ENCODE results near the gene NCK2. TPM values are rescaled to one million over a fixed set of nuclear protein-coding genes. Genes with fewer than 3 reads are reported as not detected.

The NCK2 gene
- total and polyA plus RNA-seq, 2 experiments from 2014 or later: 72.6 to 100 TPM

DNA sequence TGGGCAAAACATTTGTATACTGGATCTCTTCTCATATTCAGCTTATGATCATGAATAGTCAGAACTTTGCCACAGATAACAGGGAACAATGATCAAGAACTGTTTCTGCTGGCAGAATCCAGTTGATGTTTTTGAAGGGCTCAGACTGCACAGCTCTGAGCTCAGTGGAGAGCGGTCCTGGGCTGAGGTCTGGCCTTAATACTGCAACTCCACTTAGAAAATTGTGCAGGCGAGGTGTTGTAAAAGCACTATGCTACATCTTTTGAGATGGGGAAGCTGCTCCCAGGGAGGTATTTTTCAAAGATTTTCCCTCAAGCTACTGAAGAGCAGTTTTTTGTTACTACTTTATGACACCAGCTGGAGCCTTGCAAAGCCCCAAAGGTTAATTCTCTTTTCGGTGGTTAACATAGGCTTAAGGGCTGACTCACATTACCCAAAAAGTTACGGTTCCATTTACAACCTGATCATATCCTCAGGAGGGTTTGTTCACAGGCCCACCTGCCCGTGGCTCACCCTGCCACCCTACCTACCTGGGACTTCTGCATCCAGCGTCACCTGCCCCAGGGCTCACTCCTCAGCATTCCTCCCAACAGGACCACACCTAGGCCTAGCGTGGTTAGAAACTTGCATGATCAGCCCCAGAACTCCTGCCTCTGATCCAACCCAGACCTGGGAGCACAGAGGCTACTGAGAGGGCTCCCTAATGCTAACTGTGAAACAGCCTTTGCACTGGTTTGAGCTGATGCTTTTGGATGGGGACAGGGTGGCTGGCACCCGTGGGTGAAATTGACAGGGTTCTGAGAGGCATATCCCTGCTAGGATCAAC is 114.4 kb downstream of the NCK2 start:
- H3K27me3 ChIP-seq: no peaks in the 10 kb centered on the region
- H4K20me1 ChIP-seq (ENCODE audit: insufficient read depth, poor library complexity, severe bottlenecking): peaks cover 21% of the 10 kb centered on the region
- TF ChIP-seq, protein P1, sequence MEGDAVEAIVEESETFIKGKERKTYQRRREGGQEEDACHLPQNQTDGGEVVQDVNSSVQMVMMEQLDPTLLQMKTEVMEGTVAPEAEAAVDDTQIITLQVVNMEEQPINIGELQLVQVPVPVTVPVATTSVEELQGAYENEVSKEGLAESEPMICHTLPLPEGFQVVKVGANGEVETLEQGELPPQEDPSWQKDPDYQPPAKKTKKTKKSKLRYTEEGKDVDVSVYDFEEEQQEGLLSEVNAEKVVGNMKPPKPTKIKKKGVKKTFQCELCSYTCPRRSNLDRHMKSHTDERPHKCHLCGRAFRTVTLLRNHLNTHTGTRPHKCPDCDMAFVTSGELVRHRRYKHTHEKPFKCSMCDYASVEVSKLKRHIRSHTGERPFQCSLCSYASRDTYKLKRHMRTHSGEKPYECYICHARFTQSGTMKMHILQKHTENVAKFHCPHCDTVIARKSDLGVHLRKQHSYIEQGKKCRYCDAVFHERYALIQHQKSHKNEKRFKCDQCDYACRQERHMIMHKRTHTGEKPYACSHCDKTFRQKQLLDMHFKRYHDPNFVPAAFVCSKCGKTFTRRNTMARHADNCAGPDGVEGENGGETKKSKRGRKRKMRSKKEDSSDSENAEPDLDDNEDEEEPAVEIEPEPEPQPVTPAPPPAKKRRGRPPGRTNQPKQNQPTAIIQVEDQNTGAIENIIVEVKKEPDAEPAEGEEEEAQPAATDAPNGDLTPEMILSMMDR (IDR thresholded peaks at IDR 0.05; ENCODE audit: poor library complexity): no peak
- TF ChIP-seq EZH2phosphoT487 (IDR thresholded peaks at IDR 0.05; ENCODE audit: low read depth, severe bottlenecking, unreplicated experiment) (no peak), EZH2 (IDR thresholded peaks at IDR 0.05; ENCODE audit: borderline replicate concordance) (no peak)
- no peak overlapping the region for H3K4me2 ChIP-seq
- H2AFZ ChIP-seq: no peak overlapping the region
- no peaks in the 10 kb centered on the region for H3K9me2 ChIP-seq (replicated peaks; ENCODE audit: insufficient read depth)
- no peaks in the 10 kb centered on the region for H3K4me1 ChIP-seq (ENCODE audit: insufficient read depth)
- no peaks in the 10 kb centered on the region for H3K9me3 ChIP-seq (ENCODE audit: low read depth)
- H3K27ac ChIP-seq: no peak overlapping the region
- DNase-seq (ENCODE audit: low spot score): no peak
- no peak overlapping the region for H3K4me3 ChIP-seq
- H3K79me2 ChIP-seq: peaks cover 82% of the 10 kb centered on the region
- no peaks in the 10 kb centered on the region for H3K36me3 ChIP-seq (replicated peaks; ENCODE audit: insufficient read depth, low read depth)
- 63% methylated on average over 8 of the region's 8 CpGs for WGBS (ENCODE audit: low lambda C conversion rate, missing lambda C conversion rate)

DNA sequence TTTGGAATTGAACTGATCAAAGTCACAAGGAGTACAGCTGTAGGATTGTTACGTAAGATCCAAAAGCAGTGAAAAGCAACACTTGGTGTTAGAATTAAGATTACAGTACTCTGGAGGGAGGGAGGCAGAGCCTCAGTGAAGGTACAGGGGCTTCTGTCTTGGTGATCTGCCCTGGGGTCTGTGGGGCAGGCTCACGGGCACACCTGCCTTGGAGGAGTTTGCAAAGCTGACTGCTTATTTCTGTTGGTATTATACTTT is 114.9 kb downstream of the NCK2 start:
- no peak for TF ChIP-seq EZH2phosphoT487 (IDR thresholded peaks at IDR 0.05; ENCODE audit: low read depth, severe bottlenecking, unreplicated experiment)
- H3K4me1 ChIP-seq (ENCODE audit: insufficient read depth): no peaks in the 10 kb centered on the region
- no peaks in the 10 kb centered on the region for H3K9me2 ChIP-seq (replicated peaks; ENCODE audit: insufficient read depth)
- DNase-seq (ENCODE audit: low spot score): no peak
- no peak overlapping the region for H3K27ac ChIP-seq
- H3K9me3 ChIP-seq (ENCODE audit: low read depth): no peaks in the 10 kb centered on the region
- no peak overlapping the region for H2AFZ ChIP-seq
- peaks cover 85% of the 10 kb centered on the region for H3K79me2 ChIP-seq
- no peaks in the 10 kb centered on the region for H3K36me3 ChIP-seq (replicated peaks; ENCODE audit: insufficient read depth, low read depth)
- H3K4me2 ChIP-seq: no peak overlapping the region
- no peak overlapping the region for H3K4me3 ChIP-seq
- 100% methylated on average over 2 of the region's 2 CpGs for WGBS (ENCODE audit: low lambda C conversion rate, missing lambda C conversion rate)
- H4K20me1 ChIP-seq (ENCODE audit: insufficient read depth, poor library complexity, severe bottlenecking): peaks cover 21% of the 10 kb centered on the region
- H3K27me3 ChIP-seq: no peaks in the 10 kb centered on the region

- TF ChIP-seq EZH2phosphoT487 (IDR thresholded peaks at IDR 0.05; ENCODE audit: low read depth, severe bottlenecking, unreplicated experiment) (no peak), EZH2 (IDR thresholded peaks at IDR 0.05; ENCODE audit: borderline replicate concordance) (no peak)
- TF ChIP-seq, protein P1 (IDR thresholded peaks at IDR 0.05; ENCODE audit: poor library complexity): no peak
- Histone ChIP-seq H3K27ac (no peak overlapping the region), H3K27me3 (no peaks in the 10 kb centered on the region), H3K4me3 (no peak overlapping the region), H3K79me2 (peaks cover 86% of the 10 kb centered on the region), H3K9me2 (replicated peaks; ENCODE audit: insufficient read depth) (no peaks in the 10 kb centered on the region), H3K4me2 (no peak overlapping the region), H3K4me1 (ENCODE audit: insufficient read depth) (no peaks in the 10 kb centered on the region), H2AFZ (no peak overlapping the region), H3K36me3 (replicated peaks; ENCODE audit: insufficient read depth, low read depth) (no peaks in the 10 kb centered on the region), H3K9me3 (ENCODE audit: low read depth) (no peaks in the 10 kb centered on the region), H4K20me1 (ENCODE audit: insufficient read depth, poor library complexity, severe bottlenecking) (peaks cover 29% of the 10 kb centered on the region)
- over 99% methylated on average over 10 of the region's 10 CpGs for WGBS (ENCODE audit: low lambda C conversion rate, missing lambda C conversion rate)
- DNase-seq (ENCODE audit: low spot score): no peak
Measured at GRCh38 chr2:105860567-105860966, 115.9 kb downstream of the NCK2 start.

GRCh38 chr2:105861200-105861599 is 116.5 kb downstream of the NCK2 start:
- peaks cover 33% of the 10 kb centered on the region for H4K20me1 ChIP-seq (ENCODE audit: insufficient read depth, poor library complexity, severe bottlenecking)
- no peaks in the 10 kb centered on the region for H3K9me2 ChIP-seq (replicated peaks; ENCODE audit: insufficient read depth)
- peaks cover under 1% of the 10 kb centered on the region for H3K4me1 ChIP-seq (ENCODE audit: insufficient read depth)
- no peak for TF ChIP-seq EZH2phosphoT487 (IDR thresholded peaks at IDR 0.05; ENCODE audit: low read depth, severe bottlenecking, unreplicated experiment)
- TF ChIP-seq EZH2 (IDR thresholded peaks at IDR 0.05; ENCODE audit: borderline replicate concordance): no peak
- TF ChIP-seq, protein P1 (IDR thresholded peaks at IDR 0.05; ENCODE audit: poor library complexity): no peak
- no peak overlapping the region for H2AFZ ChIP-seq
- no peak for DNase-seq (ENCODE audit: low spot score)
- H3K27me3 ChIP-seq: no peaks in the 10 kb centered on the region
- H3K9me3 ChIP-seq (ENCODE audit: low read depth): no peaks in the 10 kb centered on the region
- no peaks in the 10 kb centered on the region for H3K36me3 ChIP-seq (replicated peaks; ENCODE audit: insufficient read depth, low read depth)
- peaks cover 92% of the 10 kb centered on the region for H3K79me2 ChIP-seq
- WGBS (ENCODE audit: low lambda C conversion rate, missing lambda C conversion rate): 79% methylated on average over 6 of the region's 7 CpGs
- no peak overlapping the region for H3K4me3 ChIP-seq
- H3K4me2 ChIP-seq: no peak overlapping the region
- no peak overlapping the region for H3K27ac ChIP-seq
